GM12878 (cell line): ENCODE results near the gene CYB5A. TPM values are rescaled to one million over a fixed set of nuclear protein-coding genes. Genes with fewer than 3 reads are reported as not detected.

ENCODE experiments used
- ATAC-seq: fragments of 200-7000 bp; cut with Tn5 transposase; 3 replicates; pipeline ENCODE4 v1.9.1; 2020; ENCODE audit warnings: mild to moderate bottlenecking, moderate library complexity
- BruUV-seq: library from RNA; stranded (reverse); fragments of 400-500 nt; replicated peaks from 2 replicates; lab custom pipeline; 2021; lab: Mats Ljungman, UMichigan
- CTCF ChIA-PET: fragments of 300-600 bp; sonication (Branson Sonifier 250); formaldehyde crosslinking; extraction: SDS; loops from one replicate; lab custom pipeline; 2021; ENCODE audit warnings: inconsistent platforms; lab: Yijun Ruan, JAX
- POLR2A ChIA-PET: fragments of 350-600 bp; formaldehyde crosslinking; extraction: SDS; loops from one replicate; lab custom pipeline; 2021; ENCODE audit warnings: inconsistent platforms; lab: Charles Lee
- RAD21 ChIA-PET: fragments of 300-600 bp; sonication (Branson Sonifier 250); formaldehyde crosslinking; loops from one replicate; lab custom pipeline; 2023; ENCODE audit warnings: antibody characterized with exemption; ENCODE audit not compliant: unreplicated experiment; lab: Charles Lee
- SMC1A ChIA-PET: fragments of 300-600 bp; sonication (Branson Sonifier 250); formaldehyde crosslinking; loops from one replicate; lab custom pipeline; 2023; ENCODE audit not compliant: unreplicated experiment, uncharacterized antibody; lab: Charles Lee
- DNase-seq: peaks from one replicate; pipeline ENCODE4 v3.0.0-alpha.2; 2011; ENCODE audit warnings: low read depth, low spot score
- FAIRE-seq: peaks from 3 replicates; lab custom pipeline; 2011; peaks lifted over from hg19 to GRCh38; lab: Jason Lieb, UNC
- H2AFZ ChIP-seq: 2 replicates; pipeline ENCODE4 v1.6.0; 2011; ENCODE audit warnings: low read depth, low read length, control low read depth; ENCODE audit not compliant: control insufficient read depth
- H3K27ac ChIP-seq: 2 replicates; pipeline ENCODE4 v1.5.1; 2011; ENCODE audit warnings: control low read depth; ENCODE audit not compliant: control insufficient read depth, insufficient read depth
- H3K27me3 ChIP-seq, 2 experiments: replicated peaks in 1 of 2; 2 replicates each; pipeline versions ENCODE4 v1.6.0 to v1.6.1; 2011; ENCODE audit warnings: low read length in 1 of 2; ENCODE audit not compliant: control insufficient read depth in 2 of 2, insufficient read depth in 2 of 2
- H3K36me3 ChIP-seq, 2 experiments: 2 replicates each; pipeline ENCODE4 v1.5.1; 2011; ENCODE audit warnings: low read length in 1 of 2; ENCODE audit not compliant: control insufficient read depth in 2 of 2, insufficient read depth in 2 of 2
- H3K4me1 ChIP-seq: 2 replicates; pipeline ENCODE4 v1.6.1; 2011; ENCODE audit warnings: mild to moderate bottlenecking, low read length, moderate library complexity, mixed read lengths; ENCODE audit not compliant: control insufficient read depth, insufficient read depth
- H3K4me2 ChIP-seq: 2 replicates; pipeline ENCODE4 v1.6.0; 2011; ENCODE audit warnings: control low read depth; ENCODE audit not compliant: control insufficient read depth, insufficient read depth
- H3K4me3 ChIP-seq: fragments of 200-600 bp; sonication (generic); 2 replicates; pipeline ENCODE4 v1.5.1; 2016
- H3K79me2 ChIP-seq: 2 replicates; pipeline ENCODE4 v1.6.0; 2011; ENCODE audit warnings: low read length; ENCODE audit not compliant: control insufficient read depth, insufficient read depth
- H3K9ac ChIP-seq: 2 replicates; pipeline ENCODE4 v1.8.0; 2011; ENCODE audit warnings: low read length, control low read depth, mixed read lengths; ENCODE audit not compliant: control insufficient read depth, insufficient read depth
- H3K9me3 ChIP-seq: replicated peaks from 3 replicates; pipeline ENCODE4 v1.5.1; 2011; ENCODE audit warnings: mild to moderate bottlenecking, low read length; ENCODE audit not compliant: control insufficient read depth, insufficient read depth
- H4K20me1 ChIP-seq: 2 replicates; pipeline ENCODE4 v1.6.0; 2011; ENCODE audit not compliant: control insufficient read depth, insufficient read depth
- TARDBP ChIP-seq: IDR thresholded peaks from 2 replicates; pipeline ENCODE4 v1.6.1; 2016; ENCODE audit warnings: borderline replicate concordance
- WGBS: methylation state at CpG from one replicate; pipeline ENCODE4 v1.1.6; 2016; ENCODE audit warnings: low lambda C conversion rate; ENCODE audit not compliant: insufficient replicate concordance, insufficient coverage; ENCODE audit errors: missing lambda C conversion rate; 5-methylcytosine and 5-hydroxymethylcytosine counted together
- in situ Hi-C: fragments of 300-500 bp; cut with MboI; formaldehyde crosslinking; loops from 9 replicates; pipeline ENCODE4 v1.14.3; 2018; ENCODE audit warnings: mixed read lengths
- intact Hi-C: fragments of 100-400 bp; cut with micrococcal nuclease; formaldehyde crosslinking; loops from one replicate; pipeline ENCODE4 v1.14.2; 2022; ENCODE audit not compliant: unreplicated experiment
- polyA plus RNA-seq, 11 experiments: library from polyadenylated mRNA; depleted of rRNA in 4 of 11; unstranded in 6 of 11; stranded (reverse) in 5 of 11; fragments of >200 nt; fragmentation: Nextera tagmentation in 4 of 11; fragmentation: Illumina TruSeq in 1 of 11; extraction: Ambion mirVana in 4 of 11; extraction: Trizol in 1 of 11; gene quantifications; 1 replicate in 1 of 11; 2 replicates in 10 of 11; pipeline versions ENCODE4 v1.2.1 to v1.2.3, GENCODE V29; 2011 to 2016; ENCODE audit warnings: inconsistent platforms in 2 of 11, missing spikeins in 2 of 11, low read depth in 1 of 11
- total RNA-seq, 4 experiments: library from RNA; depleted of rRNA in 3 of 4; stranded (reverse); fragments of >200 nt in 3 of 4; fragmentation: Illumina TruSeq in 1 of 4; extraction: Trizol in 1 of 4; gene quantifications; 2 replicates each; pipeline versions ENCODE4 v1.2.1 to v1.2.3, GENCODE V29; 2013 to 2021
- TF ChIP-seq, protein P1 (sequence below): fragments of 450-650 bp; IDR thresholded peaks from 2 replicates; pipeline ENCODE4 v1.6.1; 2017; ENCODE audit warnings: mild to moderate bottlenecking, moderate library complexity
- TF ChIP-seq, protein P2 (sequence below): IDR thresholded peaks from 2 replicates; pipeline ENCODE4 v1.6.1; 2012; ENCODE audit warnings: low read depth, low read length, improper control_type of control experiment

The CYB5A gene
- total and polyA plus RNA-seq, 10 of the 15 experiments (the other 5 are each of a cell fraction or from before 2014, with no cell fraction given): 60.2 to 129 (median 103) TPM

DNA sequence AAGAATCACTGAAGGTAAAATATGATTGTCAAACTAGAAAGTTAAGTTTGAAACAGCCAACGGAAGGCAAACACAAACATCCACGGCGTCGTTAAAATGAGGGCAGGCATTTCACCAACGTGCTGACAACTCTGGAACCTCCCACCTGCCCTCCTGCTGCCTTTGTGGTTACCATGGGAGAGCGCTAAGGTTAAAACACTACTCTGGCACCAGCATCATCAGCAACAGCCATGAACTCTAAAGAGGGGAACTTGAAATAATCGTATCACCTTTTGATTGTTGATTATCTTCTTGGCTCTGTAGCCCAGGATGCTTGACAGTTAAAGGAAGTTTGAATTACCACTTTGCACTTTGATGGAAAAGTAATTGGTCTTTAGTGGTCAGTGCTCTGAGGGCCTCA lies 34.7 kb downstream of the CYB5A start (continued):
- TF ChIP-seq, protein P1, sequence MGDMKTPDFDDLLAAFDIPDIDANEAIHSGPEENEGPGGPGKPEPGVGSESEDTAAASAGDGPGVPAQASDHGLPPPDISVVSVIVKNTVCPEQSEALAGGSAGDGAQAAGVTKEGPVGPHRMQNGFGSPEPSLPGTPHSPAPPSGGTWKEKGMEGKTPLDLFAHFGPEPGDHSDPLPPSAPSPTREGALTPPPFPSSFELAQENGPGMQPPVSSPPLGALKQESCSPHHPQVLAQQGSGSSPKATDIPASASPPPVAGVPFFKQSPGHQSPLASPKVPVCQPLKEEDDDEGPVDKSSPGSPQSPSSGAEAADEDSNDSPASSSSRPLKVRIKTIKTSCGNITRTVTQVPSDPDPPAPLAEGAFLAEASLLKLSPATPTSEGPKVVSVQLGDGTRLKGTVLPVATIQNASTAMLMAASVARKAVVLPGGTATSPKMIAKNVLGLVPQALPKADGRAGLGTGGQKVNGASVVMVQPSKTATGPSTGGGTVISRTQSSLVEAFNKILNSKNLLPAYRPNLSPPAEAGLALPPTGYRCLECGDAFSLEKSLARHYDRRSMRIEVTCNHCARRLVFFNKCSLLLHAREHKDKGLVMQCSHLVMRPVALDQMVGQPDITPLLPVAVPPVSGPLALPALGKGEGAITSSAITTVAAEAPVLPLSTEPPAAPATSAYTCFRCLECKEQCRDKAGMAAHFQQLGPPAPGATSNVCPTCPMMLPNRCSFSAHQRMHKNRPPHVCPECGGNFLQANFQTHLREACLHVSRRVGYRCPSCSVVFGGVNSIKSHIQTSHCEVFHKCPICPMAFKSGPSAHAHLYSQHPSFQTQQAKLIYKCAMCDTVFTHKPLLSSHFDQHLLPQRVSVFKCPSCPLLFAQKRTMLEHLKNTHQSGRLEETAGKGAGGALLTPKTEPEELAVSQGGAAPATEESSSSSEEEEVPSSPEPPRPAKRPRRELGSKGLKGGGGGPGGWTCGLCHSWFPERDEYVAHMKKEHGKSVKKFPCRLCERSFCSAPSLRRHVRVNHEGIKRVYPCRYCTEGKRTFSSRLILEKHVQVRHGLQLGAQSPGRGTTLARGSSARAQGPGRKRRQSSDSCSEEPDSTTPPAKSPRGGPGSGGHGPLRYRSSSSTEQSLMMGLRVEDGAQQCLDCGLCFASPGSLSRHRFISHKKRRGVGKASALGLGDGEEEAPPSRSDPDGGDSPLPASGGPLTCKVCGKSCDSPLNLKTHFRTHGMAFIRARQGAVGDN: no peak
- TF ChIP-seq, all 136 proteins: peak for 0

DNA sequence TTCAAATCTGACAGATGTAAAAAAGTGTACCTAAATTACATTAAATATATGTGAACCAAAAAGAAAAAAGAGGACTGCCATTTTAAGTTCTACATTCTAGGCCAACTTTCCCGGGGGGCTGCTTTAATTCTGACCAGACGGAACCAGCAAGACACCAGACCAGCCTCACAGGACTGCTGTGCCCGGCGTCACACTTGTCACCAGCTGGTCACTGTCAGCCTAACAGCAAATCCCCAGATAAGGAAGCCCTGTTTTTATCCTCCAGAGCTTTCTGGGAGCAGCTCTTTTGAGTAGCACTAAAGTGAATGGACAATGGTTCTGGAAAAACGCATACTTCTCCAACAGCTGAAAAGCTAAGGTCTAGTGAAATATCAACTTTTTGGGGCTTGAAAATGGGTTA lies 35.6 kb downstream of the CYB5A start:
- POLR2A ChIA-PET: no interaction called here
- intact Hi-C loops: no loop called here
- TF ChIP-seq, protein P2, sequence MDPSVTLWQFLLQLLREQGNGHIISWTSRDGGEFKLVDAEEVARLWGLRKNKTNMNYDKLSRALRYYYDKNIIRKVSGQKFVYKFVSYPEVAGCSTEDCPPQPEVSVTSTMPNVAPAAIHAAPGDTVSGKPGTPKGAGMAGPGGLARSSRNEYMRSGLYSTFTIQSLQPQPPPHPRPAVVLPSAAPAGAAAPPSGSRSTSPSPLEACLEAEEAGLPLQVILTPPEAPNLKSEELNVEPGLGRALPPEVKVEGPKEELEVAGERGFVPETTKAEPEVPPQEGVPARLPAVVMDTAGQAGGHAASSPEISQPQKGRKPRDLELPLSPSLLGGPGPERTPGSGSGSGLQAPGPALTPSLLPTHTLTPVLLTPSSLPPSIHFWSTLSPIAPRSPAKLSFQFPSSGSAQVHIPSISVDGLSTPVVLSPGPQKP: no peak
- no peak for TF ChIP-seq TARDBP
- TF ChIP-seq, protein P1: no peak
- no peaks in the 10 kb centered on the region for H4K20me1 ChIP-seq
- no peak overlapping the region for H3K4me3 ChIP-seq
- no peaks in the 10 kb centered on the region; a peak in 2 of 4 replicates for H3K36me3 ChIP-seq
- SMC1A ChIA-PET: interaction anchor here (1.0 kb wide), 1 partner anchor 262 kb away, joined by 3 read pairs; no protein-coding TSS in a partner anchor
- H2AFZ ChIP-seq: no peak overlapping the region
- no peak for ATAC-seq
- H3K4me1 ChIP-seq: no peaks in the 10 kb centered on the region
- CTCF ChIA-PET: no interaction called here
- H3K27me3 ChIP-seq: no peaks in the 10 kb centered on the region
- no peak overlapping the region for H3K4me2 ChIP-seq
- no peak overlapping the region for H3K27ac ChIP-seq
- no TSS peak for BruUV-seq
- no peaks in the 10 kb centered on the region for H3K9me3 ChIP-seq
- H3K9ac ChIP-seq: no peak overlapping the region
- H3K79me2 ChIP-seq: no peaks in the 10 kb centered on the region
- DNase-seq: no peak
- in situ Hi-C loops: no loop called here
- RAD21 ChIA-PET: no interaction called here
- 96% methylated on average over 5 of the region's 5 CpGs for WGBS
- FAIRE-seq: no peak
